ENCODE data around the gene DNAAF3.
"Not testable (repeated sequence)": the region's sequence is repeated elsewhere in the genome, so short reads cannot be mapped to it uniquely, and the experiment has no call there.

Gene DNAAF3

DNA sequence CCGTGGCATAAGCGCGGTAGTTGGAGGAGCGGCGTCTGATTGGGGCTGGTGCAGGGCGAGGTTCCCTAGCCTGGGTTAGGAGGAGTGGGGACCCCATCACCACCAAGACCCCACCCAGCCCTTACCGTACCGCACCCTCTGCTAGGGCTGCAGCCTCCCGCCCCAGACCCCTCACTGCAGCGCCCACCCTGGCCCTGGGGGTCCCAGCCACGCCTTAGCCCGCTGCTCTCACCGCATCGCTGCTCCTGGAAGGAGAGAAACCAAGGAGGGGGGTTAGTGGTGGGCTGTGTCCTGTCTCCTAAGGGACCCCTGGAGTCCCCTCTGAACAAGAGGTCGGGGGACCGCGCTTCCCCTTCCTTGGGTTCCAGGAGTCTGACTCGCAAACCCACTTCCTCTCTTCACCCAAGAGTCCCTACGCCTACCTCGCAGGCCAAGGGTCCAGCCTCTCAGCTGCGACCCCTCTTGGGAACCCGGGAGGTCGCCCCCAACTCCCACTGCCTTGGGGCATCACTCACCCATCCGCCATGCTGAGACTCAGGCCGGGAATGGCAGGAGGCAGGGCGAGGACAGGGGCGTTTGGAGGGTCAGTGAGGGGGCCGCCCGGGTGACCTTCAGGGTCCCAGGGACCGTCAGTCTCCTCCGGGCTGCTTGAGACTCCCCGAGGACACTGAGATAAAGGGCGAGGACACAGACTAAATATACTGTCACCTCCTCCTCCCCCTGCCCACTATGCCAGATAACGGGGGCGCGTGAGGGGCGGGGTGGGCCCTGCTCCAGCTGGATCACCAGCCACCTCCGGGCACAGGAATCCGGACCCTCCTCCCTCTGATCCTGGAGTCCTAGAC is 9.1 kb downstream of the DNAAF3 start, which contains the start of gene TNNI3:
TSS of gene TNNI3 (minus strand) at position 669 of the 845 bp plus-strand sequence. CDS start at position 526, 143 bp downstream.
- DNase-seq (ENCODE audit: low read depth, low spot score), result no peak
- H3K9ac ChIP-seq (ENCODE audit: insufficient read length, low read depth), result no peak within 1 kb of the TSS
- no peak within 1 kb of the TSS for H3K4me3 ChIP-seq (ENCODE audit: insufficient read length, low read depth)
- H3K27me3 ChIP-seq (ENCODE audit: insufficient read depth, insufficient read length), result no peaks in the 10 kb centered on the region
- TF ChIP-seq ZNF274 (IDR thresholded peaks at IDR 0.05; ENCODE audit: low read depth, low read length), result no peak
- no peak for TF ChIP-seq YY1 (IDR thresholded peaks at IDR 0.05; ENCODE audit: insufficient read depth, insufficient read length)
- no peak for TF ChIP-seq SUZ12 (IDR thresholded peaks at IDR 0.05; ENCODE audit: extremely low read depth, insufficient read depth, insufficient read length)
- no peaks in the 10 kb centered on the region for H3K9me3 ChIP-seq (ENCODE audit: insufficient read depth, low read length)
- peaks cover 5% of the 10 kb centered on the region for H3K4me1 ChIP-seq (ENCODE audit: insufficient read depth, insufficient read length)
- no peaks in the 10 kb centered on the region for H3K36me3 ChIP-seq (ENCODE audit: insufficient read depth, insufficient read length, low read length)

DNA sequence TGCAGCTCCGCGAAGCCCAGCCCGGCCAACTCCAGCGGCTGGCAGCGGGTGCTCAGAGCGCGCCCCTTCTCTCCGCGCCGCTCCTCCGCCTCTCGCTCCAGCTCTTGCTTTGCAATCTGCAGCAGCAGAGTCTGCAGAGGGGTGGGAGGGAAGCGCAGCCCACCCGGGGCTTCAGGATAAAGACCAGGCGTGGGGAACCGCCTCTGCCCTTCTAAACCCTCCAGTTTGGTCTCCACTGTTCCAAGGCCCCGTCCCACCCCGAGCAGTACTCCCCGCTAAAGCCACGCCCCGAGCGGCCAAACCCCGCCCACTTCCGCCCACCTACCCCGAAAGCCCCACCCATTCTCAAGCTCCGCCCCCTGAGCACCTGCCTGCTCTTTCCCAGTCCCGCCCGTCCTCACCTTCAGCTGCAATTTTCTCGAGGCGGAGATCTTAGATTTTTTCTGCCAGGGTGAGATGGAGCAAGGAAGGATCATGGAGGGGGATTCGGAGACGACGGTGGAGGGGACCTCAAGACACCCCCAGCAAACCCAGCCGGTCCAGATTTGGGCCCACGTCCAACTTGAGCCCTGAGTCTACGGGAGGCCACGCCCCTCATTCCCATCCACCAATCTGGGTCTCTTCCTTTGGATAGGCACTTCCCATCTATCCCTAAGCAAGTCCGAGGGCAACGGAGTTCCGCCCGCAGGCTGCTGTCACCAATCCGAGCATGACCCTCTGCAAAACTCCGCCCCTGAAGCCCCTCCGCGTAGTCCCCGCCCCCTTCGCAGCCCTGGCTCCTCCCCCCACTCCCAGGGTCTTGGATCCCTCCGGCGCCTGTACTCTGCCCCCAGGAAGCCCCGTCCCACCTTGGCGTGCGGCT is 10.0 kb downstream of the DNAAF3 start:
- Histone ChIP-seq H3K4me3 (ENCODE audit: insufficient read length, low read depth) (peak overlapping the region; percentile 22), H3K36me3 (ENCODE audit: insufficient read depth, insufficient read length, low read length) (no peaks in the 10 kb centered on the region), H3K4me1 (ENCODE audit: insufficient read depth, insufficient read length) (peaks cover 5% of the 10 kb centered on the region), H3K9me3 (ENCODE audit: insufficient read depth, low read length) (no peaks in the 10 kb centered on the region), H3K9ac (ENCODE audit: insufficient read length, low read depth) (peak overlapping the region; percentile 50), H3K27me3 (ENCODE audit: insufficient read depth, insufficient read length) (no peaks in the 10 kb centered on the region)
- TF ChIP-seq ZNF274 (IDR thresholded peaks at IDR 0.05; ENCODE audit: low read depth, low read length) (no peak), YY1 (IDR thresholded peaks at IDR 0.05; ENCODE audit: insufficient read depth, insufficient read length) (no peak), SUZ12 (IDR thresholded peaks at IDR 0.05; ENCODE audit: extremely low read depth, insufficient read depth, insufficient read length) (no peak)
- no peak for DNase-seq (ENCODE audit: low read depth, low spot score)

DNA sequence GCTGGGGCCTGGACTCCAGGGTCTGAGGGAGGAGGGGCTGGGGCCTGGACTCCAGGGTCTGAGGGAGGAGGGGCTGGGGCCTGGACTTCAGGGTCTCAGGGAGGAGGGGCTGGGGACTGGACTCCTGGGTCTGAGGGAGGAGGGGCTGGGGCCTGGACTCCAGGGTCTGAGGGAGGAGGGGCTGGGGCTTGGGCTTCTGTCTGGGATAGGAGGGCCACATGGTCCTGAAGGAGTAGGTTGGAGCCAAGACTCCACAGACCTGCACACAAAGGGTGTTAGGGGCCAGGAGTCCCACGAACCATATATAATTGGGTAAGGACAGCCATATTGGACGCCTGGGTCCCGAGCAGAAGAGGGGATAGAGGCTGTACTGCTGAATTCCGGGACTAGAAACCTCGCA is 10.6 kb downstream of the DNAAF3 start:
- not testable (repeated sequence) for H3K27me3 ChIP-seq (ENCODE audit: insufficient read depth, insufficient read length); DNase-seq (ENCODE audit: low read depth, low spot score); H3K36me3 ChIP-seq (ENCODE audit: insufficient read depth, insufficient read length, low read length); H3K9me3 ChIP-seq (ENCODE audit: insufficient read depth, low read length); H3K4me1 ChIP-seq (ENCODE audit: insufficient read depth, insufficient read length)
- H3K4me3 ChIP-seq (ENCODE audit: insufficient read length, low read depth), result peak overlapping the region; percentile 22
- H3K9ac ChIP-seq (ENCODE audit: insufficient read length, low read depth), result peak overlapping the region; percentile 50

DNA sequence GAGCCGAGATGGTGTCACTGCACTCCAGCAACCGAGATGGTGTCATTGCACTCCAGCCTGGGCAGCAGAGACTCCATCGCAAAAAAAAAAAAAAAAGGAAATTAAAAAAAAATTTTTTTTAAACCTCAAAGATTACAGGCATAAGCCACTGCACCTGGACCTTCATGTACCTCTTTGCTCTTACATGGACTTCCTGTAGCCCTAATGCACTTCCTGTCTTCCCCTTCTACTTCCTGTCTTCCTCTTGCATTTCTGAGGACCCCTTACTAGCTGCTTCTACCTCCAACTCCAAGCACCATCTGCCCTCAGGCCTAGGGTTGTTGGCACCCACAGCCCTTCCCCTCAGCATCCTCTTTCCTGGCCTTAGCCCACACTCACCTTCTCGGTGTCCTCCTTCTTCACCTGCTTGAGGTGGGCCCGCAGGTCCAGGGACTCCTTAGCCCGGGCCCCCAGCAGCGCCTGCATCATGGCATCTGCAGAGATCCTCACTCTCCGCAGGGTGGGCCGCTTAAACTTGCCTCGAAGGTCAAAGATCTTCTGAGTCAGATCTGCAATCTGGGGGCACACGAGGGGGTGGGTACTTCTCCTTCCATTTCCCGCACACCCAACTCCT is 12.7 kb downstream of the DNAAF3 start:
- no peak overlapping the region for H3K9ac ChIP-seq (ENCODE audit: insufficient read length, low read depth)
- DNase-seq (ENCODE audit: low read depth, low spot score), result no peak
- H3K4me1 ChIP-seq (ENCODE audit: insufficient read depth, insufficient read length), result peaks cover 6% of the 10 kb centered on the region
- no peaks in the 10 kb centered on the region for H3K9me3 ChIP-seq (ENCODE audit: insufficient read depth, low read length)
- no peaks in the 10 kb centered on the region for H3K36me3 ChIP-seq (ENCODE audit: insufficient read depth, insufficient read length, low read length)
- H3K27me3 ChIP-seq (ENCODE audit: insufficient read depth, insufficient read length), result no peaks in the 10 kb centered on the region
- no peak for TF ChIP-seq ZNF274 (IDR thresholded peaks at IDR 0.05; ENCODE audit: low read depth, low read length)
- no peak overlapping the region for H3K4me3 ChIP-seq (ENCODE audit: insufficient read length, low read depth)

DNA sequence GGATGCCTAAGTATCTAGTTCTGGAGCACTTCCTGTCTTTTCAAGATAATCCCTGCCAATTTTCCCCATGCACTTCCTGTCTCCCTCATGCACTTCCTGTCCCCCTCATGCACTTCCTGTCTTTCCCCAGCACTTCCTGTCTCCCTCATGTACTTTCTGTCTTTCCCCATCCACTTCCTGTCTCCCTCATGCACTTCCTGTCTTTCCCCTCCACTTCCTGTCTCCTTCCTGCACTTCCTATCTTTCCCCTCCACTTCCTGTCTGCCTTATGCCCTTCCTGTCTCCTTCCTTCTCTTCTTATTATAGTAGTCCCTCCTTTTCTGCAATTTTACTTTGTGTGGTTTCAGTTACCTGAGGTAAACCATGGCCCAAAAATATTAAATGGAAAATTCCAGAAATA is 14.4 kb downstream of the DNAAF3 start:
- no peak overlapping the region for H3K4me3 ChIP-seq (ENCODE audit: insufficient read length, low read depth)
- no peak for DNase-seq (ENCODE audit: low read depth, low spot score)
- no peak for TF ChIP-seq SUZ12 (IDR thresholded peaks at IDR 0.05; ENCODE audit: extremely low read depth, insufficient read depth, insufficient read length)
- TF ChIP-seq YY1 (IDR thresholded peaks at IDR 0.05; ENCODE audit: insufficient read depth, insufficient read length), result no peak
- no peak for TF ChIP-seq ZNF274 (IDR thresholded peaks at IDR 0.05; ENCODE audit: low read depth, low read length)
- H3K9me3 ChIP-seq (ENCODE audit: insufficient read depth, low read length), result no peaks in the 10 kb centered on the region
- peaks cover 10% of the 10 kb centered on the region for H3K4me1 ChIP-seq (ENCODE audit: insufficient read depth, insufficient read length)
- no peaks in the 10 kb centered on the region for H3K27me3 ChIP-seq (ENCODE audit: insufficient read depth, insufficient read length)
- H3K9ac ChIP-seq (ENCODE audit: insufficient read length, low read depth), result no peak overlapping the region
- no peaks in the 10 kb centered on the region for H3K36me3 ChIP-seq (ENCODE audit: insufficient read depth, insufficient read length, low read length)

DNA sequence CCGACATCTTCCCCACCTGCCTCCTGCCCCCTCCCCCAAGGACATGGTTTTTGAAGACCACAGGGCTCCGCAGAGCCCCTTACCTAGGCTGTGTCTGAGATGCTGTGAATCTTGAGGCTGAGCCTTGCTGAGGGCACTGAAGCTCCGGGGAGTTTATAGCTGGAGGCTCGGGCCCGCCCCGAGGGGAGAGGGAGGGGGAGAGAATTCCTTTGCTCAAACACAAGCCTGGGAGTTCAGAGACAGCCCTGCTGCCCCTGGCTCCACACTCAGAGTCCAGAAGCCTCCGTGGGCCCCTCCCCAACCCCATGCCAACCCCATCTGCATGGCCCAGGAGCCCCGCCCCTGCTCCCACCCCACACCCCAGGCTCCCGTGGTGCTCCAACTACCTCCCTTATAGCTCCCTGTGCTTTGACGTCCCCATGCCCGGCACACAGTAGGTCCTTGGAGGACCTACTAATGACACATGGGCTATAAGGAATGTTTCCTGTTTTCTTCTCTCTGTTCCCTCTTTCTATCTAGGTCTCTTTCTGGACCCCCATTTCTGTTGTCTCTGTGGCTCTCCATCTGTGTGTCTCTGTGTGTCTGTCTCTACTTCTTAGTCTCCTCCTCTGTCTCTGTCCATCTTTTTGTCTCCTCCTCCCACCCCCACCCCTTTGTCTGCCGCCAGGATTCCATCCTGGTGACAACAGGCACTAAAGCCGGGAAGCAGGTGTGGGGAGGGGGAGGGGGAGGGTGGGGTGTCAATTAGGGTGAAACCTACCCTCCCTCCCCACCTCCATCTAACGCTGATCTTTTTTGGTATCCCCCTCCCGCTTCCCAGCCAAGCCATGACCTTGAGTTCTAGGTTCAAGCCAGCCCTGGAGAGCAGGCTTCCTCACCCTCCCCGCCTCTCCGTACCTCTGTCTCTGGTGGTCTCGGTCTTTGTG is 17.1 kb downstream of the DNAAF3 start, which contains the start of gene TNNT1:
TSS of gene TNNT1 (minus strand) at position 129 of the 926 bp plus-strand sequence. CDS start 2,049 bp downstream, outside the sequence.
- peaks cover 4% of the 10 kb centered on the region for H3K36me3 ChIP-seq (ENCODE audit: insufficient read depth, insufficient read length, low read length)
- peaks cover 11% of the 10 kb centered on the region for H3K4me1 ChIP-seq (ENCODE audit: insufficient read depth, insufficient read length)
- DNase-seq (ENCODE audit: low read depth, low spot score), result no peak
- peak within 1 kb of the TSS; percentile 24 for H3K4me3 ChIP-seq (ENCODE audit: insufficient read length, low read depth)
- no peaks in the 10 kb centered on the region for H3K27me3 ChIP-seq (ENCODE audit: insufficient read depth, insufficient read length)
- TF ChIP-seq YY1 (IDR thresholded peaks at IDR 0.05; ENCODE audit: insufficient read depth, insufficient read length) (no peak), SUZ12 (IDR thresholded peaks at IDR 0.05; ENCODE audit: extremely low read depth, insufficient read depth, insufficient read length) (no peak), ZNF274 (IDR thresholded peaks at IDR 0.05; ENCODE audit: low read depth, low read length) (no peak)
- peak within 1 kb of the TSS; percentile 50 for H3K9ac ChIP-seq (ENCODE audit: insufficient read length, low read depth)
- H3K9me3 ChIP-seq (ENCODE audit: insufficient read depth, low read length), result no peaks in the 10 kb centered on the region
